HG03135 (cell line): ENCODE data around the gene OR8D4.
"Not testable (repeated sequence)": the region's sequence is repeated elsewhere in the genome, so short reads cannot be mapped to it uniquely, and the experiment has no call there.

Source experiments
- ATAC-seq: cut with Tn5 transposase; IDR thresholded peaks from one replicate; pipeline ENCODE4 v1.9.1; 2021; ENCODE audit warnings: mild to moderate bottlenecking, moderate library complexity; ENCODE audit not compliant: unreplicated experiment

The OR8D4 gene

DNA sequence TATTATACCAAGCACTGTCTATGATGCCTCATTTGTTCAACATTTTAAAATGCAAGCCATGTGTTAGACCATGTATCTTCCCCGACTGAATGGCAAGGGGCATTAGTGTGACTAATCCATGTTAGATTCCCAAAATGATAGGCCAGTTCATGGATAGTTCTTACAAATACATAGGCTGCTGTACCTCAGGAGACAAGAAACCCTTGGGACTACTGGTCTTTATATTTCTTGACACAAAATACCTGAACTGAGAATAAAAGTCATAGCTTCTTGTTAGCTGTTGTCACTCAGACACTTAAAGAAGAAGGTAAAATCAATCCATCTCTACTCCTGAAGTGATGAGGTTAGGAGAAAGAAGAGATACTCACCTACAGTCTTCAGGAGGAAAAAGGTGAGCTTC is at the start of gene OR8D4:
Gene OR8D4, plus strand, starts transcription at position 301 of the 400 bp plus-strand sequence. CDS start 4,265 bp downstream, outside the sequence.
- ATAC-seq: no peak

DNA sequence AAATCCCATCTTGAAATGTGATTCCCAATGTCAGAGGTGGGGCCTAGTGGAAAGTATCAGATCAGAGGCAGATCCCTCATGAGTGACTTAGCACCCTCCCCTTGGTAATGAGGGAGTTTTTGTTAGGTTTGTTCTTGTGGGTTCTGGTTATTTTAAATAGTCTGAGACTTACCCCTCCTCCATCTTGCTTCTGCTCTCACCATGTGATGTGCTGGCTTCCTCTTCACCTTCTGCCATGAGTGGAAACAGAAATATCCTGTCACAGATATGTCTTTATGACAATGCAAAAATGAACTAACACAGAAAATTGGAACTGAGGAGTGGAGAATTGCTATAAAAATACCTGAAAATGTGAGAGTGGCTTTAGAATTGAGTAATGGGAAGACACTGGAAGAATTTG is 49.6 kb upstream of the OR8D4 start:
- no peak for ATAC-seq

- no peak for ATAC-seq
Observed at GRCh38 chr11:123853038-123853437, 48.9 kb upstream of the OR8D4 start.

DNA sequence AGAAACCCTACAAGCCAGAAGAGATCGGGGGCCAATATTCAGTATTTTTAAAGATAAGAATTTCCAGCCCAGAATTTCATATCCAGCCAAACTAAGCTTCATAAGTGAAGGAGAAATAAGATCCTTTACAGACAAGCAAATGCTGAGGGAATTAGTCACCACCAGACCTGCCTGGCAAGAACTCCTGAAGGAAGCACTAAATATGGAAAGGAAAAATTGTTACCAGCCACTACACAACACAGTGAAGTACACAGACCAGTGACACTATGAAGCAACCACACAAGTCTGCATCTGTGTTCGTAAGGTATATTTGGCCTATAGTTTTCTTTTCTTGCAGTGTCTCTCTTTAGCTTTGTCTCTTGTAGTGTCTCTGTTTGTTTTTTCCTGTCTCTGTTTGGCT is 45.5 kb upstream of the OR8D4 start:
- ATAC-seq: no peak

DNA sequence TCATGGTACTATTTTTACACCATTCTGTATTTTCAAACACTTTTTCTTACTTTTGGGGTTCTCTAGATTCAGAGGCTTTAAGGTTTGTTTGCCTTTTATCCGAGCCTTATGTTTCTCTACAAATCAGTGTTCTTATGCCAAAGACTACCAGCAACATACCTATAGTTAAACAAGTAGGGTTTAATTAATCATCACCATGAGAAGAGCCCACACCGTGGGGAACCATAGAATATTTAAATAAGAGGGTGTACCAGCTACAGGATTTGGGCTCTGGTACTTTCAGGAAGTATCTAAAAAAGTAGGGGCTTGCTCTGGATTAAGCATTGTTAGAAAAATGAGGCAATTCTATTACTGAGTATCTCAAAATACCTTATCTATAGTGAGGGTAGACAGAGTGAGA is 42.2 kb upstream of the OR8D4 start:
- ATAC-seq: no peak

DNA sequence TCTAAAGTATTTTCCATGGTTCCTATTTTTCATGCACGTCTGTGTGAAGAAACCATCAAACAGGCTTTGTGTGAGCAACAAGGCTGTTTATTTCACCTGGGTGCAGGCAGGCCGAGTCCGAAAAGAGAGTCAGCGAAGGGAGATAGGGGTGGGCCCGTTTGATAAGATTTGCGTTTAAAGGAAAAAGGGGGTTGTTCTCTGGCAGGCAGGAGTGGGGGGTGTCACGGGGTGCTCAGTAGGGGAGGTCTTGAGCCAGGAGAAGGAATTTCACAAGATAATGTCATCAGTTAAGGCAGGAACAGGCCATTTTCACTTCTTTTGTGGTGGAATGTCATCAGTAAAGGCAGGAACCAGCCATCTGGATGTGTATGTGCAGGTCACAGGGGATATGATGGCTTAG is 36.7 kb upstream of the OR8D4 start:
- ATAC-seq: not testable (repeated sequence)

- ATAC-seq: not testable (repeated sequence)
Observed at GRCh38 chr11:123867795-123868194, 34.2 kb upstream of the OR8D4 start.

DNA sequence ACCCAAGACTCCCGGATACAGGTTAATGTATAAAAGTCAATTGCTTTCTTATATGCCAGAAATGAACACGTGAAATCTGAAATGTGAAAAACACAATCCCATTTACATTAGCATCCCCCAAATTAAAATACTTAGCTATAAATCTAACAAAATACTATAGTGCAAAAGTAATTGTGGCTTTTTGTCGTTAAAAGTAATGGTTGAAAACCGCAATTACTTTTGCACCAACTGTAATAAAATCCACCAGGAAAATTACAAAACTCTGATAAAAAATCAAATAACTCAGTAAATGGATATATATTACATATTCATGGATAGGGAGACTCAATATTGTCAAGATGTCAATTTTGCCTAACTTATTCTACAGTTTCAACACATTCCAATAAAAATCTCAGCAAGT is 21.1 kb upstream of the OR8D4 start:
- ATAC-seq: no peak

- no peak for ATAC-seq
Observed at GRCh38 chr11:123885570-123885969, 16.4 kb upstream of the OR8D4 start, which contains the start of gene TMEM225. TMEM225 (minus strand) TSS chr11:123885670; CDS start chr11:123885425, 245 bp downstream.

DNA sequence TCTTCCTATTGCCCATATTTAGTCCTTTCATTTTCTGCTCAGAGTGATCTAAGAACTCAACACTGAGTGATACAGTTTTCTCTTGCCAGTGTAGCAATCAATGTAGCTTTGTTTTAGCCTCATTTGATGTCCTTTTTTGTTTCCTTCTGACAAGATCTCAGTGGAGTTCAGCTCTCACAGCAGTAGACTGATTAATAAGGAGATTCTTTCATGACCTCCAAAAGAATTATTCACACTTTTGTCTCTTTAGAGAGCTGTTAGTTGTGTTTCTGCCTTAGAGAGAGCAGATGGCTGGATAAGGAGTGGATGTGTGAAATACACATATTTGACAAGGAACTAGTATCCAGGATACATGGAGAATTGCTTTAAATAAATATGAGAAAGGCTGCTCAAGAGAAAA is 9.9 kb upstream of the OR8D4 start:
- ATAC-seq: no peak

GRCh38 chr11:123899792-123900191 is 2.2 kb upstream of the OR8D4 start:
- no peak for ATAC-seq

- ATAC-seq: no peak
Observed at GRCh38 chr11:123903932-123904331, 2.0 kb downstream of the OR8D4 start.

GRCh38 chr11:123904932-123905331 is 3.0 kb downstream of the OR8D4 start:
- ATAC-seq: no peak

DNA sequence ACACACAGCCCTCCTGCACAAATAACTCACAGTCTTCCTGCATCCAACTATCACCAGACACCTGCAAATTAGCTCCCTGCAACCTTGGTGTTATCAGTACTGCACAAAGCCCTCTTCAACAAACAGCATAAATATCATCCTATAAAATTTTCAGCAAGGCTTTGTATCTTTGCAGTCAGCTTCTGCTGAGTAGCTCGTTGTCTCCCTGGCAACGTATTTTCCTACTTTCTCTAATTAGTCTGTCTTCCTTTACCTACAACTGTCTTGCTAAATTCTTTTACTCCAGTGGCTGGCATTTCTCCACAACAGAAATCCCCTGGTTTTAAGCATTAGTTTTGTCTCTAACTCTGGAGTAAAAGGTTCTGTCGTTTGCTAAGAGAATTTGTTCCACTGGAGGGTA is 3.9 kb downstream of the OR8D4 start:
- ATAC-seq: no peak

DNA sequence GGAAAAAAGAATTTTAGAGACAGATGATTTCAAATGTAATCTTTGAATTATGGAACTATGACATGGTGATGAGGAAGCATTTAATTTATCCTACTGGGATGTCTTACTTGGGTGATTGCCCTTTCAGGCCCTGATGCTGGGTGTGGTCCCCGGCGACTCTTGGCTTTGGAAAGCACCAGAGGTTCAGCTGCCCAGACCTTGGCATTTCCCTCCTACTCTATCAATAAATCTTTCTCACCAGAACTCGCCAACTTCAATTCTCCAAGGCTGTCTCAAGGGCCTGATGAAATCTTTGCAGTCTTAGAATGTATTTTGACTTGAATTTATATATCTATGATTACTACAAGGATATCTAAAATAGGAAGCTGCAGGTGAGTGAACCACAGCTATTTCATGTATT is 19.0 kb downstream of the OR8D4 start:
- no peak for ATAC-seq

DNA sequence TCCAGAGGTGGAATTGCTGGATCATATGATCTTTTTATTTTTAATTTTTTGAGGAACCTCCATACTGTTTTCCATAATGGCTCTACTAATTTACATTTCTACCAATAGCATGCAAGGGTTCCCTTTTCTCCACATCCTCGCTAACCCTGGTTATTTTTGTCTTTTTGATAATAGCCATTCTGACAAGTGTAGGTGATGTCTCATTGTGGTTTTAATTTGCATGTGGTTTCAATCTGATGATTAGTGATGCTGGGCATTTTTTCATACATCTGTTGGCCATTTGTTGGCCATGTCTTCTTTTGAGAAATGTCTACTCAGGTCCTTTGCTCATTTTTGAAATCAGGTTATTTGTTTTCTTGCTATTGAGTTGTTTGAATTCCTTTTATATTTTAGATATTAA is 22.1 kb downstream of the OR8D4 start:
- ATAC-seq: no peak

- ATAC-seq: no peak
Observed at GRCh38 chr11:123939317-123939716, 37.4 kb downstream of the OR8D4 start, which contains the start of gene OR4D5. OR4D5 (plus strand) TSS chr11:123939617; CDS start chr11:123939617, 0 bp downstream.

DNA sequence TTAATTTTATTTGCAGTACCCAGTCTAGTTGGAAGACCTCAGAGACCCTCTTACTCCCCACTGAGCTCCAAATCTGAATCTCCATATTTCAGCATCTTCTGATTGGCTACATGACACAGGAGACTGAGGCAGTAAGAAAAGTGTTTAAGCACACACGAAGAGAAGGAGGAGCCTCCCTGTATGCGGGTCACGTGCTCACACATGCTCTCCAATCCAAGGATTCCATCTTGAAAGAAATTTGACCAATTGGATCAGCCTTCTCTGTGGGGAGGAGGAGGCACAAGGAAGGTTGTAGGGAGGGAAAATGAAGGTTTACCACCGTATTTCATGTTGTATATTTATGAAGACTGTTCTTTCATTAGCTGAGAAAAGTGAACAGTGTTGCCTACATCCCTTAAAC is 40.4 kb downstream of the OR8D4 start:
- ATAC-seq: no peak

DNA sequence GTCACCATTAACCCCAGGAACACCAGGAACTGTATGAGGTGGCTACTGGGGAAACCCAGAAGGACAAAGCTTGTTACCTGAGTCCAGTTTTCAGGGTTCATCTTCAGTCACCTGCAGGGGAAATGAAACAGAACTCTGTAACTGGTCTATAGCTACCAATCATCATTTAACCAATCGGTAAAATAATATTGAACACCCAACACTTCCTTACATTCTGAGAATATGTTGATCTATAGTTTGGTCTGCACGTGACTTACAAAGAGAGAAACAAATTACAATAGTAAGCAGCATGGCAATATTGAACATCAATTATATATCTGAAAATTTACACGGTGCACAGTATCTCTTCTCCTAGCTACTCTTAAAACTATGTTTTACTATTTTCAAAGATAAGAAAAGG is 41.8 kb downstream of the OR8D4 start, which contains the start of gene OR6T1:
Gene OR6T1, minus strand, starts transcription at position 101 of the 400 bp plus-strand sequence. Its CDS starts 0 bp downstream, at position 101.
- ATAC-seq: no peak

- no peak for ATAC-seq
Observed at GRCh38 chr11:123945132-123945531, 43.2 kb downstream of the OR8D4 start.

- no peak for ATAC-seq
Observed at GRCh38 chr11:123956752-123957151, 54.8 kb downstream of the OR8D4 start.
